HG02610 (cell line): ENCODE results near the gene COL5A1.
"Not testable (repeated sequence)": the region's sequence is repeated elsewhere in the genome, so short reads cannot be mapped to it uniquely, and the experiment has no call there.

ENCODE experiments used
- ATAC-seq: cut with Tn5 transposase; IDR thresholded peaks from one replicate; pipeline ENCODE4 v1.9.1; 2021; ENCODE audit warnings: mild to moderate bottlenecking, moderate library complexity; ENCODE audit not compliant: unreplicated experiment

COL5A1 gene

GRCh38 chr9:134670851-134671281 is 29.3 kb downstream of the COL5A1 start:
- no peak for ATAC-seq

GRCh38 chr9:134671341-134672113 is 29.9 kb downstream of the COL5A1 start:
- no peak for ATAC-seq

GRCh38 chr9:134676361-134676760 is 34.8 kb downstream of the COL5A1 start:
- no peak for ATAC-seq

GRCh38 chr9:134676886-134677285 is 35.3 kb downstream of the COL5A1 start:
- ATAC-seq = no peak

GRCh38 chr9:134677743-134678142 is 36.1 kb downstream of the COL5A1 start:
- ATAC-seq = no peak

- no peak for ATAC-seq
Measured at GRCh38 chr9:134678206-134678605, 36.6 kb downstream of the COL5A1 start.

- no peak for ATAC-seq
Measured at GRCh38 chr9:134678666-134679443, 37.3 kb downstream of the COL5A1 start.

GRCh38 chr9:134679616-134680392 is 38.2 kb downstream of the COL5A1 start:
- no peak for ATAC-seq

GRCh38 chr9:134680393-134681060 is 38.9 kb downstream of the COL5A1 start:
- ATAC-seq = no peak

- ATAC-seq = no peak
Measured at GRCh38 chr9:134681061-134681661, 39.6 kb downstream of the COL5A1 start.

- ATAC-seq = no peak
Measured at GRCh38 chr9:134682026-134682425, 40.4 kb downstream of the COL5A1 start.

GRCh38 chr9:134682651-134683364 is 41.2 kb downstream of the COL5A1 start:
- ATAC-seq = no peak

- ATAC-seq = no peak
Measured at GRCh38 chr9:134683714-134684374, 42.2 kb downstream of the COL5A1 start.

GRCh38 chr9:134684375-134684723 is 42.7 kb downstream of the COL5A1 start:
- ATAC-seq = no peak

GRCh38 chr9:134684941-134685340 is 43.3 kb downstream of the COL5A1 start:
- ATAC-seq = not testable (repeated sequence)

GRCh38 chr9:134685784-134686183 is 44.2 kb downstream of the COL5A1 start:
- ATAC-seq = no peak

- no peak for ATAC-seq
Measured at GRCh38 chr9:134686896-134687295, 45.3 kb downstream of the COL5A1 start.

- no peak for ATAC-seq
Measured at GRCh38 chr9:134687556-134687955, 46.0 kb downstream of the COL5A1 start.

- no peak for ATAC-seq
Measured at GRCh38 chr9:134688231-134688630, 46.6 kb downstream of the COL5A1 start.
